Sigmoid colon (tissue), 3 donors: ENCODE data around the gene PDE4D.

Experiments
- POLR2A ChIP-seq, 2 donors: fragments of 450-650 bp; IDR thresholded peaks; one replicate each; pipeline ENCODE4 v1.6.1; 2016; ENCODE audit warnings: antibody characterized with exemption in 2 of 2, mild to moderate bottlenecking in 2 of 2, moderate library complexity in 2 of 2
- TF ChIP-seq, protein P1 (sequence below), 4 experiments: fragments of 450-650 bp in 3 of 4; fragments of 200-600 bp in 1 of 4; IDR thresholded peaks; one replicate each; pipeline ENCODE4 v1.5.1; 2016 to 2019; ENCODE audit warnings: antibody characterized with exemption in 4 of 4, mild to moderate bottlenecking in 3 of 4, moderate library complexity in 2 of 4

DNA sequence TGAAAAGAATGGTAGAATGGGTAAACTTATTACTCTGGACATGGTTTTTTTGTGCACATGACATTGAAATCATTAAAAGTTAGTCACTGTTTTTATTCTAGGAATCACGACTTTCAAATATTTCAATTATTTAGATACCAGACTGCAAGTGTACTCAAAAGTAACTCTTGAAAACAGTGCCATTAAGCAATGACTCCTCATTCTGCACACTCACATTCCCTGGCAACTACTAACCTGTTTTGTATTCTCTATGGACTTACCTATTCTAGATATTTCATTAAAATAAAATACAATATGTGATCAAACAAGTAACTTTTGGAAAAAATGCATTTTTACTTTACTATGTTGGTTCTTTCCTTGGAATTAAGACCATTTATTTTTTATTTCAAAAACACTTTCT, 607.0 kb downstream of the PDE4D start:
- TF ChIP-seq, protein P1, sequence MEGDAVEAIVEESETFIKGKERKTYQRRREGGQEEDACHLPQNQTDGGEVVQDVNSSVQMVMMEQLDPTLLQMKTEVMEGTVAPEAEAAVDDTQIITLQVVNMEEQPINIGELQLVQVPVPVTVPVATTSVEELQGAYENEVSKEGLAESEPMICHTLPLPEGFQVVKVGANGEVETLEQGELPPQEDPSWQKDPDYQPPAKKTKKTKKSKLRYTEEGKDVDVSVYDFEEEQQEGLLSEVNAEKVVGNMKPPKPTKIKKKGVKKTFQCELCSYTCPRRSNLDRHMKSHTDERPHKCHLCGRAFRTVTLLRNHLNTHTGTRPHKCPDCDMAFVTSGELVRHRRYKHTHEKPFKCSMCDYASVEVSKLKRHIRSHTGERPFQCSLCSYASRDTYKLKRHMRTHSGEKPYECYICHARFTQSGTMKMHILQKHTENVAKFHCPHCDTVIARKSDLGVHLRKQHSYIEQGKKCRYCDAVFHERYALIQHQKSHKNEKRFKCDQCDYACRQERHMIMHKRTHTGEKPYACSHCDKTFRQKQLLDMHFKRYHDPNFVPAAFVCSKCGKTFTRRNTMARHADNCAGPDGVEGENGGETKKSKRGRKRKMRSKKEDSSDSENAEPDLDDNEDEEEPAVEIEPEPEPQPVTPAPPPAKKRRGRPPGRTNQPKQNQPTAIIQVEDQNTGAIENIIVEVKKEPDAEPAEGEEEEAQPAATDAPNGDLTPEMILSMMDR (IDR thresholded peaks at IDR 0.05) = no peak
- TF ChIP-seq POLR2A (IDR thresholded peaks at IDR 0.05) = no peak
